ENCODE data around the gene KHK. TPM values are rescaled to one million over a fixed set of nuclear protein-coding genes. Genes with fewer than 3 reads are reported as not detected.

The KHK gene
- total and polyA plus RNA-seq, 2 of the 8 experiments (the other 6 are each of a cell fraction or from before 2014, with no cell fraction given), result 11.0 to 17.7 TPM

DNA sequence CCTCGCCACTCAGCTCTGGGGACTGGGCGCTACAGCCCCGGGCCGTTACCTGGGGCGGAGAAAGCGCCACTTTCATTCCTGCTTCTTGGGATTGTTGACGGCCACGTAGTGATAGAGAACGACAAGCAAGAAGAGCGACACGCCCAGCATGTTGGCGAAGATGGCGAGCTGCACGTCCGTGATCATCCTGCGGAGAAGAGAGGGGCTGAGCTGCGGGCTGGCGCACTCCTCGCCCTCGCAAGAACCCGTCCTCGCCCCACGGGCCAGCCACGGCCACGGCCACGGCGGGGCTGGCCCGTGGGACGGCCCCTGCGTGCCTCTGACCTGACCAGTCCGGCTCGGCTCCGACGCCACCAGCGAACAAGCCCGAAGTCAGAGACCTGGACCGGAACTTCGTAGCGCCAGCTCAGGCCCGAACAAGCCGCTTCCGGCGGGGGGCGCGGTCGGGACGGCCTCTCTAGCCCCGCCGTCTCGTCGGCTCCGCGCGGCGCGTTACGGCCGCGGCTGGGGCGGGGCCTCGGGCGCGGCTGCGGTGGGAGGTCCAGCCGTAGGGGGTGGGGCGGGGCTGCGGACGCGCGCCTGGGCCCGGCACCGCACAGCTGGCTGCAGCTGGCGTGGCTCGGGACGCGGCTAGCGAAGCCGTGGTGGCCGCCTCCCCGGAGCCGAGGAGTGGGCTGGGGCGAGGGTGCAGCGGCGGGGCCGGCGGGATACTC lies 15.1 kb upstream of the KHK start, which contains the start of gene OST4 (continued):
- TF ChIP-seq CHD7 (IDR thresholded peaks at IDR 0.05; ENCODE audit: insufficient replicate concordance, low read length), result no peak
- TF ChIP-seq CBX5 (IDR thresholded peaks at IDR 0.05; ENCODE audit: low read depth, low read length), result no peak
- peak; percentile 90 for TF ChIP-seq GABPA (IDR thresholded peaks at IDR 0.05; ENCODE audit: borderline replicate concordance, insufficient read depth, low read length)
- TF ChIP-seq, protein P1, sequence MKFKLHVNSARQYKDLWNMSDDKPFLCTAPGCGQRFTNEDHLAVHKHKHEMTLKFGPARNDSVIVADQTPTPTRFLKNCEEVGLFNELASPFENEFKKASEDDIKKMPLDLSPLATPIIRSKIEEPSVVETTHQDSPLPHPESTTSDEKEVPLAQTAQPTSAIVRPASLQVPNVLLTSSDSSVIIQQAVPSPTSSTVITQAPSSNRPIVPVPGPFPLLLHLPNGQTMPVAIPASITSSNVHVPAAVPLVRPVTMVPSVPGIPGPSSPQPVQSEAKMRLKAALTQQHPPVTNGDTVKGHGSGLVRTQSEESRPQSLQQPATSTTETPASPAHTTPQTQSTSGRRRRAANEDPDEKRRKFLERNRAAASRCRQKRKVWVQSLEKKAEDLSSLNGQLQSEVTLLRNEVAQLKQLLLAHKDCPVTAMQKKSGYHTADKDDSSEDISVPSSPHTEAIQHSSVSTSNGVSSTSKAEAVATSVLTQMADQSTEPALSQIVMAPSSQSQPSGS (IDR thresholded peaks at IDR 0.05; ENCODE audit: low read length), result no peak
- TF ChIP-seq RFX5 (IDR thresholded peaks at IDR 0.05; ENCODE audit: borderline replicate concordance, low read depth, low read length), result no peak
- TF ChIP-seq FOSL1 (IDR thresholded peaks at IDR 0.05; ENCODE audit: insufficient read depth, low read depth, low read length), result no peak
- peak; percentile 92 for TF ChIP-seq PHF8 (conservative IDR thresholded peaks at IDR 0.05; ENCODE audit: low read depth, low read length)
- no peak for TF ChIP-seq MAFK (IDR thresholded peaks at IDR 0.05; ENCODE audit: low read depth, low read length)
